ENCODE results near the gene ACHE.

Gene ACHE

GRCh38 chr7:100882785-100883526, 12.7 kb downstream of the ACHE start:
- FAIRE-seq: no peak

GRCh38 chr7:100882201-100882600, 13.5 kb downstream of the ACHE start:
- FAIRE-seq: no peak

DNA sequence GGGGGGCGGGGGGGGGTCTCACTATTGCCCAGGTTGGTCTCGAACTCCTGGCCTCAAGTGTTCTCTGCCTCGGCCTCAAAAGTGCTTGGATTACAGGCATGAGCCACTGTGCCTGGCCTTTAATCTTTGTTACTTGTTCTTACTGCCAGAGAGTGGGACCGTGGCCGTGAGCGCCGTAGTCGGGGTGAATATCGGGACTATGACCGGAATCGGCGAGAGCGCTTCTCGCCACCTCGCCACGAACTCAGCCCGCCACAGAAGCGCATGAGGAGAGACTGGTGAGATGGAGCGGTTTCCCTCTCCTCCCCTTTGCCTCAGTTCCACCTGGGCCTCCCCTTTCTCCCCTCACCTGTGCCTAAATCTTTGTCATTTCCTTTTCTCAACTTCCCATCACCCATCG, 14.6 kb downstream of the ACHE start:
- FAIRE-seq: no peak

- no peak for FAIRE-seq
These were observed 15.0 kb downstream of the ACHE start for GRCh38 chr7:100880645-100881044.

GRCh38 chr7:100879685-100880261, 15.9 kb downstream of the ACHE start:
- no peak for FAIRE-seq

DNA sequence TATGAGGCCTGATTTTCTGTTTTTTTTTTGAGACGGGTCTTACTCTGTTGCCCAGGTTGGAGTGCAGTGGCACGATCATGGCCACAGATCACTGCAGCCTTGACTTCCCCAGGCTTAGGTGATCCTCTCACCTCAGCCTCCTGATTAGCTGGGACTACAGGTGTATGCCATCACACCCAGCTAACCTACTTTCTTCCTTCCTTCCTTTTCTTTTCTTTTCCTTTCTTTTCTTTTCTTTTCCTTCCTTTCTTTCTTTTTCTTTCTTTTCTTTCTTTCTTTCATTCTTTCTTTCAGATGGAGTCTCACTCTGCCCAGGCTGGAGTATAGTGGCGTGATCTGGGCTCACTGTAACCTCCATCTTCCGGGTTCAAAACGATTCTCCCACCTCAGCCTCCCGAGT, 17.0 kb downstream of the ACHE start:
- no peak for FAIRE-seq

DNA sequence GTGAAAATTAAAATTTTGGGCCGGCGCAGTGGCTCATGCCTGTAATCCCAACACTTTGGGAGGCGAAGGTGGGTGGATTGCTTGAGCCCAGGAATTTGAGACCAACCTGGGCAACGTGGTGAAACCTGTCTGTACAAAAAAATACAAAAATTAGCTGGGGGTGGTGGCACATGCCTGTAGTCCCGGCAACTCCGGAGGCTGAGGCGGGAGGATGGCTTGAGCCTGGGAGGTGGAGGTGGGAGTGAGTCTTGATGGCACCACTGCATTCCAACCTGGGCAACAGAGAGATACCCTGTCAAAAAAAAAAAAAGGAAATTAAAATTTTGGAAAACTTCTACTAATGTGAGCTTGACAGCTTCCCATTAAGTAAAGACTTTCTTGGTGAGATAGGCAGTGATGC, 17.7 kb downstream of the ACHE start:
- no peak for FAIRE-seq

- FAIRE-seq: no peak
These were observed 20.3 kb downstream of the ACHE start for GRCh38 chr7:100875356-100875751.

GRCh38 chr7:100874577-100875355, 20.9 kb downstream of the ACHE start, which contains the start of gene SRRT:
Gene SRRT, plus strand, starts transcription at chr7:100875103. Its CDS starts 488 bp downstream, at chr7:100875591.
- FAIRE-seq: peak; percentile 98

DNA sequence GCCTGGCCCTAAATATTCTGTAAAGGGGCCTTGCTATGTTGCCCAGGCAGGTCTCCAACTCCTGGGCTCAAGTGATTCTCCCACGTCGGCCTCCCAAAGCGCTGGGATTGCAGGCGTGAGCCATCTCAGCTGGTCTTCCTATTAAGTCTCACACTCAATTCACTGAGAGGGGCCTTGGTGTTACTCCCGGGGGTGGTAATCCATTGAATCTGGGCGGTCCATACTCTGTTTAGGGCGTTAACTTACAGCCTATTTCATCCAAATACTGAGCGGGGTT, 21.4 kb downstream of the ACHE start:
- FAIRE-seq: no peak

- FAIRE-seq: no peak
These were observed 21.9 kb downstream of the ACHE start for GRCh38 chr7:100873599-100874299.

DNA sequence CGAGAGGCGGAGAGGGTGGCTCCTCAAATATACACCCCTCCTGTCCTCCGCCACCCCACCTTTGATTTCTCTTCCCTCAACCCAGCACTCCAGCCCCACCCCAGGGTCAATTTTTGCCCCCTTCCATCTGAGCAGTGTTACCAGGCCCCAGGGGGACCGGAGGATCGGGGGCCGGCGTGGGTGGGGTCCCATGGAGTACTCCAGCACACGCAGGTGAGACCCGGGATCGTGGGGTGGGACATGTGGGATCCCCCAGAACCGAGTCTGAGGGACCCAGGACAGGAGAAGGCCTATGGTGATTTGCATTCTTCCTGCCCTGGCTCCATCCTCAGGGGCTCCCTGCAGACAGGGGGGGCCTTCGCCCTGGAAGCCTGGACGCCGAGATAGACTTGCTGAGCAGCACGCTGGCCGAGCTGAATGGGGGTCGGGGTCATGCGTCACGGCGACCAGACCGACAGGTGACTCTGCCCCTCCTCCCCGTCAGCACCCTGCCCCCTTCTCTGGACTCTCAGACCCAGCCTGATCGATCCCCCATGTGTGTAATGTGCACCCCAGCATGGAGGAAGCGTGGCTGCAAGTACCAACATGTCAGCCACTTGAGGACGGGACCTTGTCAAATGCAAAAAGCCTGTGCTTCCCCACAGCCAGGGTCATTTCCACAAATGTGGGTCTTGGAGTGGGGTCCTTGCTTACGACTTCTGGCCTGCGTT, 27.8 kb downstream of the ACHE start:
- FAIRE-seq: no peak

- peak; percentile 90 for FAIRE-seq
These were observed 28.5 kb downstream of the ACHE start, which contains the start of gene TRIP6 for GRCh38 chr7:100867040-100867775. Gene TRIP6, plus strand, starts transcription at chr7:100867387. Its CDS starts 111 bp downstream, at chr7:100867498.

DNA sequence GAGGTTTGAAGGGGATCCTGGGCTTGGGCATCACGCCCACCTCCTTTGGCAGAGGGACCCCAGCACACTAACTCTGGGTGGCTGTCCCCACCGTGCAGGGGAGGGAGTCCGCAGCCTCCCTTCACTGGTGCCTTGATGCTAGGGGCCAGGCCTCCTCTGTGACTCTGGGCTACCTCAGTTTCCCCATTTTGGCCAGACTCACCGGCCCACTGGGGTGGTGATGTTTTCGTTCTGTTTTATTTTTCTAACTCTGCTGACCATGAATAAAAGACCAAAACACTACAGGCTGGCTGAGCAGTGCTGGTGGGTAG, 29.0 kb downstream of the ACHE start:
- FAIRE-seq: no peak

DNA sequence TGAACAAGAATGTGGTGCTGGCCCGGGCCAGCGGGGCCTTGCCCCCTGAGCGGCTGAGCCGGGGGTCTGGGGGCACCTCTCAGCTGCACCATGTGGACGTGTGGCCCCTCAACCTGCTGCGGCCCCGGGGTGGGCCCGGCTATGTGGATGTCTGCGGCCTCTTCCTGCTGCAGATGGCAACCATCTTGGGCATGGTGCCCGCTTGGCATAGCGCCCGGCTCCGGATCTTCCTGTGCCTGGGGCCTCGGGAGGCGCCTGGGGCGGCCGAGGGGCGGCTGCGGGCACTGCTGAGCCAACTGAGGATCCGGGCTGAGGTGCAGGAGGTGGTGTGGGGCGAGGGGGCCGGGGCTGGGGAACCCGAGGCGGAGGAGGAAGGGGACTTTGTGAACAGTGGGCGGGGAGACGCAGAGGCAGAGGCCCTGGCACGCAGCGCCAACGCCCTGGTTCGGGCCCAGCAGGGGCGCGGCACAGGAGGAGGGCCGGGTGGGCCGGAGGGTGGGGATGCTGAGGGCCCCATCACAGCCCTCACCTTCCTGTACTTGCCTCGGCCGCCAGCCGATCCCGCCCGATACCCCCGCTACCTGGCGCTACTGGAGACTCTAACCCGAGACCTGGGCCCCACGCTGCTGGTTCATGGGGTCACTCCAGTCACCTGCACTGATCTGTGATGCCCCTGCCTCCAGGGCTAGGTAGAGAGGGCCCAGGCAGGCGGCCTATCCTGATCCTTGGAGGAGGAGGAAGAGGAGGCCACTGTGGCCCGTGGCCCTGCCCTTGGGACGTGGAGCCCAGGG, 29.6 kb downstream of the ACHE start:
- FAIRE-seq: no peak

- peak; percentile 34 for FAIRE-seq
These were observed 30.2 kb downstream of the ACHE start for GRCh38 chr7:100865372-100865911.

DNA sequence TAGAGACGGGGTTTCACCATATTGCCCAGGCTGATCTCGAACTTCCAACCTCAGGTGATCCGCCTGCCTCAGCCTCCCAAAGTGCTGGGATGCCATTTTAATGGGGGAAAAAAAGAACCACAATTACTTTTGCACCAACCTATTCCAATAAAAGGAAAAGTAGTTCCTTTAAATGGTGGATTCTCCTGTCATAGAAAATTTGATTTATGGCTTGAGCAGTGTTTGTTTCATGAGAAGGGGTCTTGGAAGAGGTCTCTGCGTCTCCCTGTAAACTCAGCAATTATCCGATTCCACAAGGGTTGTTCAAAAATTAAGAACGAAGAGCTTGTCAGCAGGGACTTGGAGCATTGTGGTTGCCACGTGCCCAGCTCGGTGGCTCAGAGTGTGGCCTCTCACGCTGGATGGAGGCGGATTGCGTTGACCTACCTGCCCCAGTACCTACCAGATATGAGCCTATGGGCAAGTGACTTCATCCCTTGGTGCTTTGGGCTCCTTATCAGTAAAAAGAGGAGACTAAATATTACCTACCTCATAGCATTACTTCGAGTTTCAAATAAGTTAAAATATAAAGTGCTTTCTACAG, 31.3 kb downstream of the ACHE start:
- no peak for FAIRE-seq

- no peak for FAIRE-seq
These were observed 32.2 kb downstream of the ACHE start for GRCh38 chr7:100863406-100863950.

DNA sequence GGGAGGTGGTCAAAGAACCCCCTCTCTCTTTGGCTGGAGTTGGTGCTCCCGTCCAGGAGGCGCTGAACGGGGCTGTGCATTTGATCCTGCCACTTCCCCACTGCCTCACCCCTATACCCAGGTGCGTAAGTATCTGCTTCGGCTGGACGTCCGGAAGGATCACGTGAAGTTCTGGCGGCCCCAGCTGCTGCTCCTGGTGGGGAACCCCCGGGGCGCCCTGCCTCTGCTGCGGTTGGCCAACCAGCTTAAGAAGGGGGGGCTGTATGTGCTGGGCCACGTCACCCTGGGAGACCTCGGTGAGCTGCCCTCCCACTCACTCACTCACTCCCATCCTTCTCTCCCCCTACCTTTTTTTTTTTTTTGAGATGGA, 34.1 kb downstream of the ACHE start:
- FAIRE-seq: no peak
